MM.1S (cell line): ENCODE data around the gene RND1.

ENCODE experiments used
- CTCF ChIP-seq: fragments of 300-600 bp; sonication (generic); IDR thresholded peaks from 2 replicates; pipeline ENCODE4 v1.5.1; 2016; ENCODE audit warnings: antibody characterized with exemption, low read length, mixed read lengths
- EZH2 ChIP-seq: fragments of 300-600 bp; sonication (generic); optimal IDR thresholded peaks from 2 replicates; pipeline ENCODE3; 2017; ENCODE audit warnings: low read depth, mild to moderate bottlenecking, antibody characterized with exemption, low read length, mixed read lengths
- EZH2phosphoT487 ChIP-seq: fragments of 300-600 bp; sonication (generic); IDR thresholded peaks from 2 replicates; pipeline ENCODE4 v1.6.1; 2018; ENCODE audit warnings: antibody characterized with exemption, low read length

- TF ChIP-seq CTCF (no peak), EZH2 (no peak), EZH2phosphoT487 (no peak)
Observed at GRCh38 chr12:48815126-48816110, 50.3 kb downstream of the RND1 start.
